GM23338 (cell line): ENCODE measurements around the gene TRAF4. TPM values are rescaled to one million over a fixed set of nuclear protein-coding genes. Genes with fewer than 3 reads are reported as not detected.

Experiments
- ATAC-seq: fragments of 200-7000 bp; cut with Tn5 transposase; 3 replicates; pipeline ENCODE4 v1.9.1; 2020
- DNase-seq: peaks from one replicate; pipeline ENCODE4 v3.0.0-alpha.2; 2015; ENCODE audit warnings: low spot score
- H2AFZ ChIP-seq: fragments of 200-600 bp; sonication (generic); 2 replicates; pipeline ENCODE4 v1.8.0; 2016; ENCODE audit warnings: antibody characterized with exemption, mild to moderate bottlenecking, moderate library complexity
- H3F3A ChIP-seq: fragments of 200-600 bp; sonication (generic); replicated peaks from 2 replicates; pipeline ENCODE4 v1.8.0; 2017; ENCODE audit warnings: antibody characterized with exemption, mixed run types, low read depth
- H3K27ac ChIP-seq: fragments of 200-600 bp; sonication (generic); 2 replicates; pipeline ENCODE4 v1.6.1; 2016; ENCODE audit warnings: low read depth
- H3K27me3 ChIP-seq: fragments of 200-600 bp; sonication (generic); 2 replicates; pipeline ENCODE4 v1.8.0; 2016; ENCODE audit warnings: mild to moderate bottlenecking, mixed run types, moderate library complexity; ENCODE audit not compliant: insufficient read depth
- H3K36me3 ChIP-seq: fragments of 200-600 bp; sonication (generic); 2 replicates; pipeline ENCODE4 v1.8.0; 2016; ENCODE audit warnings: mild to moderate bottlenecking; ENCODE audit not compliant: insufficient read depth
- H3K4me1 ChIP-seq: fragments of 200-600 bp; sonication (generic); 2 replicates; pipeline ENCODE4 v1.8.0; 2016; ENCODE audit warnings: mild to moderate bottlenecking, moderate library complexity; ENCODE audit not compliant: insufficient read depth
- H3K4me2 ChIP-seq: fragments of 200-600 bp; sonication (generic); 2 replicates; pipeline ENCODE4 v1.7.1; 2017; ENCODE audit warnings: mixed run types
- H3K4me3 ChIP-seq: fragments of 200-600 bp; sonication (generic); 2 replicates; pipeline ENCODE4 v1.6.1; 2016; ENCODE audit warnings: mixed run types
- H3K79me2 ChIP-seq: fragments of 200-600 bp; sonication (generic); replicated peaks from 2 replicates; pipeline ENCODE4 v1.8.0; 2017; ENCODE audit warnings: mild to moderate bottlenecking; ENCODE audit not compliant: insufficient read depth
- H3K9me2 ChIP-seq: fragments of 200-600 bp; sonication (generic); 2 replicates; pipeline ENCODE4 v1.8.0; 2017; ENCODE audit not compliant: insufficient read depth
- H4K20me1 ChIP-seq: fragments of 200-600 bp; sonication (generic); replicated peaks from 2 replicates; pipeline ENCODE4 v1.8.0; 2017; ENCODE audit warnings: mild to moderate bottlenecking; ENCODE audit not compliant: insufficient read depth
- H3K27ac Mint-ChIP-seq: 2 replicates; pipeline ENCODE4 v1.8.0; 2020; ENCODE audit warnings: inconsistent platforms, mild to moderate bottlenecking, moderate library complexity, mixed read lengths
- H3K27me3 Mint-ChIP-seq: 3 replicates; pipeline ENCODE4 v1.8.0; 2022; ENCODE audit warnings: low read depth, mild to moderate bottlenecking, moderate library complexity, mixed read lengths, inconsistent platforms; ENCODE audit not compliant: insufficient read depth, poor library complexity
- H3K36me3 Mint-ChIP-seq: 3 replicates; pipeline ENCODE4 v1.8.0; 2021; ENCODE audit warnings: low read depth, mild to moderate bottlenecking, inconsistent platforms, moderate library complexity, mixed read lengths
- H3K4me1 Mint-ChIP-seq: 3 replicates; pipeline ENCODE4 v1.8.0; 2020; ENCODE audit warnings: mild to moderate bottlenecking, inconsistent platforms, mixed read lengths
- H3K4me3 Mint-ChIP-seq: 3 replicates; pipeline ENCODE4 v1.8.0; 2021; ENCODE audit warnings: moderate library complexity, mild to moderate bottlenecking, inconsistent platforms, mixed read lengths
- H3K9me3 Mint-ChIP-seq: 3 replicates; pipeline ENCODE4 v1.8.0; 2020; ENCODE audit warnings: moderate library complexity, mild to moderate bottlenecking, inconsistent platforms, mixed read lengths
- CREB1 ChIP-seq: fragments of 250-450 bp; sonication (Bioruptor Pico); IDR thresholded peaks from 2 replicates; pipeline ENCODE4 v1.5.0; 2020; ENCODE audit warnings: low read depth, mild to moderate bottlenecking, moderate library complexity
- CTCF ChIP-seq, 2 experiments: fragments of 200-600 bp in 1 of 2; sonication (generic) in 1 of 2; conservative IDR thresholded peaks; 2 replicates each; pipeline versions ENCODE4 v1.5.1 to v1.6.1; 2016 to 2017; ENCODE audit warnings: antibody characterized with exemption in 2 of 2, low read depth in 2 of 2, mild to moderate bottlenecking in 2 of 2, moderate library complexity in 1 of 2
- EZH2phosphoT487 ChIP-seq: fragments of 200-600 bp; sonication (generic); IDR thresholded peaks from one replicate; pipeline ENCODE4 v1.8.1; 2018; ENCODE audit warnings: antibody characterized with exemption; ENCODE audit not compliant: unreplicated experiment
- JUNB ChIP-seq: IDR thresholded peaks from one replicate; pipeline ENCODE4 v1.6.1; 2016; ENCODE audit warnings: antibody characterized with exemption; ENCODE audit not compliant: unreplicated experiment
- ZNF331 ChIP-seq: fragments of 250-450 bp; sonication (Bioruptor Pico); IDR thresholded peaks from 2 replicates; pipeline ENCODE4 v1.5.0; 2020; ENCODE audit warnings: low read depth, mild to moderate bottlenecking, moderate library complexity
- polyA plus RNA-seq: library from polyadenylated mRNA; unstranded; fragments of >200 nt; fragmentation: Nextera tagmentation; extraction: Ambion mirVana; gene quantifications from 2 replicates; pipeline ENCODE4 v1.2.1, GENCODE V29; 2016
- total RNA-seq: library from RNA; depleted of rRNA; stranded (reverse); fragments of >200 nt; shearing (Covaris generic); gene quantifications from 2 replicates; pipeline ENCODE4 v1.2.3, GENCODE V29; 2014
- TF ChIP-seq, protein P1 (sequence below): IDR thresholded peaks from one replicate; pipeline ENCODE4 v1.6.1; 2018; ENCODE audit warnings: antibody characterized with exemption; ENCODE audit not compliant: unreplicated experiment

TRAF4 gene
- total and polyA plus RNA-seq, 2 experiments from 2014 or later: 63.5 to 152 TPM

DNA sequence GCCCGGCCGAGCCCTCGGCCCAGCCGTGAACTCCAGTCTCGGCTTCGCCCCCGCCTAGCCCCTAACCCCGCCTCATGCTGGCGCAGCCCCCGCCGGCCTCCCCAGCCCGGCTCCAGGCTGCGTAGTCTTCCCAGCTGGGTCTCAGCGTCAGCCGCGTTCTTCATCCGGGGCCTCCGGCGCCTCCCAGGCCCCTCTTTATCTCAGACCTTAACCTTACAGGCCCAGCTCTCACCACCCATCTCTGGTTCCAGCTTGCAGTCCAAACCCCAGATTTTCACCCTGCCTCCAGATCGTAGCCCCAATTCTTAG is 32.1 kb upstream of the TRAF4 start, which contains the start of gene PROCA1:
Gene PROCA1 (minus strand): TSS at position 166 of the 309 bp plus-strand sequence. CDS start 228 bp downstream, outside the sequence.
- no peaks in the 10 kb centered on the region for H3K9me2 ChIP-seq
- Mint-ChIP-seq H3K9me3 (no peaks in the 10 kb centered on the region; the same call in 2 of the 3 replicates), H3K4me1 (peaks cover 38% of the 10 kb centered on the region), H3K36me3 (peaks cover 54% of the 10 kb centered on the region), H3K27ac (peak within 1 kb of the TSS; percentile 99), H3K4me3 (peak within 1 kb of the TSS; percentile 97), H3K27me3 (peaks cover 23% of the 10 kb centered on the region)
- peak within 1 kb of the TSS; percentile 72 for H3K4me3 ChIP-seq
- no peaks in the 10 kb centered on the region for H3K27me3 ChIP-seq
- peaks cover 10% of the 10 kb centered on the region; the same call in 1 of the 2 replicates for H4K20me1 ChIP-seq
- peaks cover 32% of the 10 kb centered on the region for H3K4me1 ChIP-seq
- H3K79me2 ChIP-seq: peaks cover 34% of the 10 kb centered on the region
- H3K27ac ChIP-seq: peak within 1 kb of the TSS; percentile 100
- H3K4me2 ChIP-seq: peak within 1 kb of the TSS; percentile 91
- H3K36me3 ChIP-seq: peaks cover 13% of the 10 kb centered on the region; the same call in 1 of the 2 replicates
- DNase-seq: peak; percentile 81
- peak within 1 kb of the TSS; percentile 80 for H2AFZ ChIP-seq
- peak; percentile 46 for ATAC-seq
- TF ChIP-seq ZNF331 (CRISPR knock-in tag) (no peak), CREB1 (CRISPR knock-in tag) (no peak), EZH2phosphoT487 (no peak), JUNB (no peak)
- TF ChIP-seq, protein P1, sequence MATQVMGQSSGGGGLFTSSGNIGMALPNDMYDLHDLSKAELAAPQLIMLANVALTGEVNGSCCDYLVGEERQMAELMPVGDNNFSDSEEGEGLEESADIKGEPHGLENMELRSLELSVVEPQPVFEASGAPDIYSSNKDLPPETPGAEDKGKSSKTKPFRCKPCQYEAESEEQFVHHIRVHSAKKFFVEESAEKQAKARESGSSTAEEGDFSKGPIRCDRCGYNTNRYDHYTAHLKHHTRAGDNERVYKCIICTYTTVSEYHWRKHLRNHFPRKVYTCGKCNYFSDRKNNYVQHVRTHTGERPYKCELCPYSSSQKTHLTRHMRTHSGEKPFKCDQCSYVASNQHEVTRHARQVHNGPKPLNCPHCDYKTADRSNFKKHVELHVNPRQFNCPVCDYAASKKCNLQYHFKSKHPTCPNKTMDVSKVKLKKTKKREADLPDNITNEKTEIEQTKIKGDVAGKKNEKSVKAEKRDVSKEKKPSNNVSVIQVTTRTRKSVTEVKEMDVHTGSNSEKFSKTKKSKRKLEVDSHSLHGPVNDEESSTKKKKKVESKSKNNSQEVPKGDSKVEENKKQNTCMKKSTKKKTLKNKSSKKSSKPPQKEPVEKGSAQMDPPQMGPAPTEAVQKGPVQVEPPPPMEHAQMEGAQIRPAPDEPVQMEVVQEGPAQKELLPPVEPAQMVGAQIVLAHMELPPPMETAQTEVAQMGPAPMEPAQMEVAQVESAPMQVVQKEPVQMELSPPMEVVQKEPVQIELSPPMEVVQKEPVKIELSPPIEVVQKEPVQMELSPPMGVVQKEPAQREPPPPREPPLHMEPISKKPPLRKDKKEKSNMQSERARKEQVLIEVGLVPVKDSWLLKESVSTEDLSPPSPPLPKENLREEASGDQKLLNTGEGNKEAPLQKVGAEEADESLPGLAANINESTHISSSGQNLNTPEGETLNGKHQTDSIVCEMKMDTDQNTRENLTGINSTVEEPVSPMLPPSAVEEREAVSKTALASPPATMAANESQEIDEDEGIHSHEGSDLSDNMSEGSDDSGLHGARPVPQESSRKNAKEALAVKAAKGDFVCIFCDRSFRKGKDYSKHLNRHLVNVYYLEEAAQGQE: no peak
- peaks cover 53% of the 10 kb centered on the region for H3F3A ChIP-seq

DNA sequence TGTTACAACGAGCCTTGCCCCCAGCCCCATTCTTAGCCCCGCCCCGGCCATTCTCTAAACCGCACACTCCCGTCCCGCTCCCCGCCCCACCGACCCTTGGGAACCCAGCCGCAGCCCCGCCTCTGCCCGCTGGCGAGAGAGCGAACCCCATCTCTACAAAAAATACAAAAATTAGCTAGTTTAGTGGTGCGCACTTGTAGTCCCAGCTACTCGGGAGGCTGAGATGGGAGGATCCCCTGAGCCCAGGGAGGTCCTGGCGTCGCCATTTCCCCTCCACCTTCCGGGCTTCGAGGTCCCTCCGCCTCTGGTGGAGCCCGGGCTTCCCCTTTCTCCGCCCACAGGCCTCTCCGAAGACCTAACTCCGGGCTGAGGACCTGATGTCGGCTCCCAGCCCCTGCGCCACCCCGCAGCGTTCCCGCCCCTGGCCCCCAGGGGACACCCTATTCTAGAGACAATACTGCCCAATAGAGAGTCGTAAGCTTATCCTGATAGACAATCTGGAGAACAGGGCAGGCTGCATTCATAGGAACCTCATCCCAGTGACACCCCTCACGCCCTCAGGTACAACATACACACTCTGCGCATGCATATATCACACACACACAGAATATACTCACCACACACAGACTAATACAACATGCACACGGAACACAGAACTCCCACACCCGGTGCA is 31.6 kb upstream of the TRAF4 start:
- H3K27ac Mint-ChIP-seq: peak overlapping the region; percentile 97
- H2AFZ ChIP-seq: peak overlapping the region; percentile 80
- H4K20me1 ChIP-seq: peaks cover 10% of the 10 kb centered on the region; the same call in 1 of the 2 replicates
- peaks cover 39% of the 10 kb centered on the region for H3K79me2 ChIP-seq
- H3K27ac ChIP-seq: peak overlapping the region; percentile 99
- no peaks in the 10 kb centered on the region; the same call in 2 of the 3 replicates for H3K9me3 Mint-ChIP-seq
- peaks cover 54% of the 10 kb centered on the region for H3K36me3 Mint-ChIP-seq
- peaks cover 53% of the 10 kb centered on the region for H3F3A ChIP-seq
- peak overlapping the region; percentile 97 for H3K4me3 Mint-ChIP-seq
- H3K4me1 ChIP-seq: peaks cover 30% of the 10 kb centered on the region
- no peaks in the 10 kb centered on the region for H3K27me3 ChIP-seq
- H3K4me3 ChIP-seq: peak overlapping the region; percentile 72
- TF ChIP-seq CREB1 (CRISPR knock-in tag) (no peak), CTCF (conservative IDR thresholded peaks at IDR 0.05; ENCODE audit: low read depth in 2 of 2) (0 out of 4 replicates have a peak, but pooled peaks of 1 of the 2 experiments have one; percentile 10)
- H3K4me2 ChIP-seq: peak overlapping the region; percentile 91
- ATAC-seq (peak; percentile 42), DNase-seq (peak; percentile 83)
- peaks cover 23% of the 10 kb centered on the region for H3K27me3 Mint-ChIP-seq
- peaks cover 37% of the 10 kb centered on the region for H3K4me1 Mint-ChIP-seq
- no peaks in the 10 kb centered on the region for H3K9me2 ChIP-seq
- peaks cover 13% of the 10 kb centered on the region; the same call in 1 of the 2 replicates for H3K36me3 ChIP-seq
